H9 (cell line): ENCODE data around the gene RAB43. TPM values are rescaled to one million over a fixed set of nuclear protein-coding genes. Genes with fewer than 3 reads are reported as not detected.

Experiments
- DNase-seq: peaks from one replicate; pipeline ENCODE4 v3.0.0-alpha.2; 2017
- H2AFZ ChIP-seq: one replicate; pipeline ENCODE4 v1.6.1; 2013; ENCODE audit warnings: mild to moderate bottlenecking, low read length, control low read depth, moderate library complexity
- H2AK5ac ChIP-seq: 2 replicates; pipeline ENCODE4 v1.6.1; 2013; ENCODE audit warnings: low read length, control low read depth, mixed read lengths; ENCODE audit not compliant: insufficient read length
- H2BK120ac ChIP-seq: one replicate; pipeline ENCODE4 v1.6.1; 2013; ENCODE audit warnings: low read depth, mild to moderate bottlenecking, low read length, control low read depth, inconsistent platforms; ENCODE audit not compliant: poor library complexity, severe bottlenecking
- H2BK12ac ChIP-seq: 2 replicates; pipeline ENCODE4 v1.6.1; 2013; ENCODE audit warnings: low read length, control low read depth, mixed read lengths, low read depth; ENCODE audit not compliant: insufficient read length
- H2BK15ac ChIP-seq: 2 replicates; pipeline ENCODE4 v1.6.1; 2013; ENCODE audit warnings: low read depth, low read length, control low read depth
- H2BK20ac ChIP-seq: one replicate; pipeline ENCODE4 v1.6.1; 2013; ENCODE audit warnings: low read depth, mild to moderate bottlenecking, low read length, control low read depth, inconsistent platforms; ENCODE audit not compliant: poor library complexity, severe bottlenecking
- H2BK5ac ChIP-seq: 2 replicates; pipeline ENCODE4 v1.6.1; 2013; ENCODE audit warnings: low read length, control low read depth, mixed read lengths; ENCODE audit not compliant: insufficient read length
- H3K14ac ChIP-seq: 2 replicates; pipeline ENCODE4 v1.6.1; 2013; ENCODE audit warnings: low read length, control low read depth; ENCODE audit not compliant: insufficient read depth
- H3K18ac ChIP-seq: 2 replicates; pipeline ENCODE4 v1.6.1; 2013; ENCODE audit warnings: low read depth, mild to moderate bottlenecking, mixed read lengths, low read length, control low read depth; ENCODE audit not compliant: insufficient read length
- H3K23ac ChIP-seq: 2 replicates; pipeline ENCODE4 v1.6.1; 2013; ENCODE audit warnings: low read length, control low read depth, mixed read lengths, low read depth; ENCODE audit not compliant: insufficient read length
- H3K23me2 ChIP-seq: 2 replicates; pipeline ENCODE4 v1.6.1; 2013; ENCODE audit warnings: low read depth, mild to moderate bottlenecking, mixed read lengths, low read length, control low read depth; ENCODE audit not compliant: insufficient read length, poor library complexity, severe bottlenecking
- H3K27ac ChIP-seq: 2 replicates; pipeline ENCODE4 v1.5.1; 2013; ENCODE audit warnings: low read length, control low read depth, mixed read lengths, low read depth; ENCODE audit not compliant: insufficient read length
- H3K27me3 ChIP-seq: 2 replicates; pipeline ENCODE4 v1.6.1; 2013; ENCODE audit warnings: low read length, control low read depth, inconsistent platforms; ENCODE audit not compliant: insufficient read depth
- H3K4ac ChIP-seq: 2 replicates; pipeline ENCODE4 v1.6.1; 2013; ENCODE audit warnings: low read depth, mild to moderate bottlenecking, control low read depth, inconsistent platforms, low read length, moderate library complexity
- H3K4me1 ChIP-seq: 2 replicates; pipeline ENCODE4 v1.6.1; 2013; ENCODE audit warnings: low read length, control low read depth, inconsistent platforms; ENCODE audit not compliant: insufficient read depth
- H3K4me2 ChIP-seq: 2 replicates; pipeline ENCODE4 v1.6.1; 2013; ENCODE audit warnings: low read length, control low read depth, mixed read lengths; ENCODE audit not compliant: insufficient read length, insufficient read depth
- H3K56ac ChIP-seq: 2 replicates; pipeline ENCODE4 v1.6.1; 2013; ENCODE audit warnings: low read depth, mild to moderate bottlenecking, mixed read lengths, low read length, control low read depth; ENCODE audit not compliant: insufficient read length
- H3K79me1 ChIP-seq: 2 replicates; pipeline ENCODE4 v1.6.1; 2013; ENCODE audit warnings: low read depth, mild to moderate bottlenecking, moderate library complexity, low read length, control low read depth, inconsistent platforms; ENCODE audit not compliant: insufficient read depth, poor library complexity, severe bottlenecking
- H3K79me2 ChIP-seq: 2 replicates; pipeline ENCODE4 v1.6.1; 2013; ENCODE audit warnings: low read length, control low read depth, inconsistent platforms; ENCODE audit not compliant: insufficient read depth
- H3K9ac ChIP-seq: 2 replicates; pipeline ENCODE4 v1.6.1; 2013; ENCODE audit warnings: low read length, control low read depth, mixed read lengths; ENCODE audit not compliant: insufficient read length; ENCODE audit errors: extremely low read depth
- H3K9me3 ChIP-seq: one replicate; pipeline ENCODE4 v1.6.1; 2013; ENCODE audit warnings: low read depth, low read length, inconsistent platforms; ENCODE audit not compliant: control insufficient read depth
- H3T11ph ChIP-seq: one replicate; pipeline ENCODE4 v1.6.1; 2013; ENCODE audit warnings: mild to moderate bottlenecking, low read length, control low read depth, inconsistent platforms
- H4K20me1 ChIP-seq: one replicate; pipeline ENCODE4 v1.6.1; 2013; ENCODE audit not compliant: control insufficient read depth, insufficient read length, insufficient read depth
- H4K5ac ChIP-seq: 2 replicates; pipeline ENCODE4 v1.6.1; 2013; ENCODE audit warnings: low read depth, mild to moderate bottlenecking, mixed read lengths, low read length, control low read depth; ENCODE audit not compliant: insufficient read length
- H4K8ac ChIP-seq: replicated peaks from 2 replicates; pipeline ENCODE4 v1.6.1; 2013; ENCODE audit warnings: low read length, control low read depth, mixed read lengths, low read depth; ENCODE audit not compliant: insufficient read length
- H4K91ac ChIP-seq: 2 replicates; pipeline ENCODE4 v1.6.1; 2013; ENCODE audit warnings: low read depth, mild to moderate bottlenecking, moderate library complexity, mixed read lengths, low read length, control low read depth; ENCODE audit not compliant: insufficient read length
- H3K27ac Mint-ChIP-seq, 3 experiments: 2 replicates in 2 of 3; 3 replicates in 1 of 3; pipeline ENCODE4 v1.8.0; 2020 to 2021; ENCODE audit warnings: mixed read lengths in 3 of 3, mild to moderate bottlenecking in 1 of 3, moderate library complexity in 1 of 3
- H3K27me3 Mint-ChIP-seq: 2 replicates; pipeline ENCODE4 v1.8.0; 2021; ENCODE audit warnings: low read depth, mild to moderate bottlenecking, moderate library complexity, mixed read lengths
- H3K36me3 Mint-ChIP-seq, 3 experiments: 2 replicates in 2 of 3; 3 replicates in 1 of 3; pipeline ENCODE4 v1.8.0; 2020 to 2021; ENCODE audit warnings: low read depth in 3 of 3, mixed read lengths in 3 of 3; ENCODE audit not compliant: insufficient read depth in 1 of 3
- H3K4me1 Mint-ChIP-seq, 2 experiments: 2 replicates each; pipeline ENCODE4 v1.8.0; 2020; ENCODE audit warnings: mixed read lengths in 2 of 2
- H3K4me3 Mint-ChIP-seq, 2 experiments: 2 replicates in 1 of 2; 3 replicates in 1 of 2; pipeline ENCODE4 v1.8.0; 2020 to 2021; ENCODE audit warnings: mild to moderate bottlenecking in 2 of 2, mixed read lengths in 2 of 2, moderate library complexity in 1 of 2
- H3K9me3 Mint-ChIP-seq, 2 experiments: 2 replicates in 1 of 2; 3 replicates in 1 of 2; pipeline ENCODE4 v1.8.0; 2020; ENCODE audit warnings: mild to moderate bottlenecking in 2 of 2, mixed read lengths in 2 of 2, moderate library complexity in 1 of 2
- WGBS: extraction: QIAGEN DNeasy Blood & Tissue Kit; methylation state at CpG from one replicate; pipeline ENCODE4 v1.1.7; 2013; ENCODE audit warnings: missing lambda C conversion rate, low lambda C conversion rate, mixed read lengths; ENCODE audit not compliant: insufficient read length; ENCODE audit errors: extremely low coverage; 5-methylcytosine and 5-hydroxymethylcytosine counted together
- total RNA-seq: library from RNA; stranded (reverse); gene quantifications from 2 replicates; pipeline ENCODE4 v1.2.1, GENCODE V29; 2021
- TF ChIP-seq, protein P1 (sequence below): fragments of 200-600 bp; sonication (generic); conservative IDR thresholded peaks from 3 replicates; pipeline ENCODE4 v1.8.0; 2021; ENCODE audit warnings: antibody characterized with exemption, mild to moderate bottlenecking

The RAB43 gene
- total RNA-seq, 1 experiment from 2014 or later: 13.6 TPM

DNA sequence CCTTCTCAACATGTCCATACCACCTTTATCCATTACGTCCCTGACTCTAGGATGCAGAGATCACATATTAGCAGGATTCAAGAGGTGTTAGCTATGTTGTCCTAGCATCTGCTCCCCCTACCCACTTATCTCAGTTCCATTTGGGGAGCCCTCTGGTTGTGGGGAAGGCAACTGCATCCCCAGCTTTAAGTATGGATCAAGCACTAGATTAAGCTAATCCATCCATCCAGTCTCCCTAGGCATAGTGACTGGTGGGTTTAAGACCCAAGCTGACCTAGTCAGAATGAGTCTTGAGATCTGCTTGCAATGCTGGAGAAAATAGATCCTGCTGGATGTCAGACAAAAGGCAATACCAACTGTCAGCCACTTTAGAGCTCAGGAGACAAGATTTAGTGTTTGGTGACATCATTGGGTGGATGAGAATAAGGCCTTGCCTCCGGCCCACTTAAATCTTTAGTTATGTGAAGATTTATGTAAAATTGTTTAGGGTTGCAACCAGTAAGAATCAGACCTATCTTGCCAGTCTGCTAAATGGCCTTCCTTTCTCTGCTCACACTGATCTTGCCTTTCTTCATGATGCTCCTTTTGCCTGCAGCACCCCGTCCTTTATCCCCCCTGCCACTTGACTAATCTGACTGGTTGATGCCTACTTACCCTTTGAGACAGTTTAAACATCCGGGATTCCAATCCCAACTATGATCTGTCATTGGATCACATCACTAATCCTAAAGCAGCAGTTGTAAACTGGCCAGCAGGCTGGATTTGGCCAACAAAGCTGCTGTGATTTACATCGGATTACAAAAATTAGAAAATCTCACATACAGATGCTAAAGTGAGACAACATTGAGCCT is 41.4 kb upstream of the RAB43 start:
- Histone ChIP-seq H3K9me3 (no peaks in the 10 kb centered on the region), H3K23ac (no peak overlapping the region), H2AK5ac (no peak overlapping the region), H4K8ac (no peak overlapping the region), H3K79me2 (no peaks in the 10 kb centered on the region; the same call in 1 of the 2 replicates), H3K18ac (no peak overlapping the region), H3K14ac (no peak overlapping the region), H4K5ac (no peak overlapping the region), H3K27ac (no peak overlapping the region), H3K4me2 (peak overlapping the region; percentile 72), H4K20me1 (no peaks in the 10 kb centered on the region), H3K56ac (no peak overlapping the region), H2BK20ac (no peak overlapping the region), H3K23me2 (peaks cover 3% of the 10 kb centered on the region), H2BK12ac (no peak overlapping the region), H2BK5ac (no peak overlapping the region), H2AFZ (no peak overlapping the region), H2BK15ac (no peak overlapping the region), H3T11ph (no peak overlapping the region), H3K9ac (no peak overlapping the region), H3K4ac (no peak overlapping the region), H4K91ac (no peak overlapping the region), H2BK120ac (no peak overlapping the region), H3K4me1 (no peaks in the 10 kb centered on the region; the same call in 1 of the 2 replicates), H3K27me3 (no peaks in the 10 kb centered on the region), H3K79me1 (no peaks in the 10 kb centered on the region)
- Mint-ChIP-seq H3K36me3 (peaks cover 7 to 30% (median 26%) of the 10 kb centered on the region in 3 experiments; a peak in 6 of 7 replicates), H3K4me1 (peaks cover 18 to 21% of the 10 kb centered on the region in 2 experiments), H3K27ac (peak overlapping the region; percentile 100; a peak in 4 of 7 replicates), H3K27me3 (peaks cover 4% of the 10 kb centered on the region; the same call in 1 of the 2 replicates), H3K4me3 (peak overlapping the region; percentile 88 to 94), H3K9me3 (no peaks in the 10 kb centered on the region)
- DNase-seq: no peak
- WGBS: no CpG with 5 or more reads among the region's 5 CpGs
- TF ChIP-seq, protein P1, sequence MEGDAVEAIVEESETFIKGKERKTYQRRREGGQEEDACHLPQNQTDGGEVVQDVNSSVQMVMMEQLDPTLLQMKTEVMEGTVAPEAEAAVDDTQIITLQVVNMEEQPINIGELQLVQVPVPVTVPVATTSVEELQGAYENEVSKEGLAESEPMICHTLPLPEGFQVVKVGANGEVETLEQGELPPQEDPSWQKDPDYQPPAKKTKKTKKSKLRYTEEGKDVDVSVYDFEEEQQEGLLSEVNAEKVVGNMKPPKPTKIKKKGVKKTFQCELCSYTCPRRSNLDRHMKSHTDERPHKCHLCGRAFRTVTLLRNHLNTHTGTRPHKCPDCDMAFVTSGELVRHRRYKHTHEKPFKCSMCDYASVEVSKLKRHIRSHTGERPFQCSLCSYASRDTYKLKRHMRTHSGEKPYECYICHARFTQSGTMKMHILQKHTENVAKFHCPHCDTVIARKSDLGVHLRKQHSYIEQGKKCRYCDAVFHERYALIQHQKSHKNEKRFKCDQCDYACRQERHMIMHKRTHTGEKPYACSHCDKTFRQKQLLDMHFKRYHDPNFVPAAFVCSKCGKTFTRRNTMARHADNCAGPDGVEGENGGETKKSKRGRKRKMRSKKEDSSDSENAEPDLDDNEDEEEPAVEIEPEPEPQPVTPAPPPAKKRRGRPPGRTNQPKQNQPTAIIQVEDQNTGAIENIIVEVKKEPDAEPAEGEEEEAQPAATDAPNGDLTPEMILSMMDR: peak; percentile 47
